GM12891 (cell line): ENCODE data around the gene THADA.

ENCODE experiments used
- POLR2A ChIP-seq: IDR thresholded peaks from 2 replicates; pipeline ENCODE4 v1.6.1; 2011; ENCODE audit warnings: low read depth, low read length, control low read depth
- POU2F2 ChIP-seq: IDR thresholded peaks from 2 replicates; pipeline ENCODE4 v1.6.1; 2011; ENCODE audit warnings: low read depth, mild to moderate bottlenecking, control low read depth, low read length, moderate library complexity

DNA sequence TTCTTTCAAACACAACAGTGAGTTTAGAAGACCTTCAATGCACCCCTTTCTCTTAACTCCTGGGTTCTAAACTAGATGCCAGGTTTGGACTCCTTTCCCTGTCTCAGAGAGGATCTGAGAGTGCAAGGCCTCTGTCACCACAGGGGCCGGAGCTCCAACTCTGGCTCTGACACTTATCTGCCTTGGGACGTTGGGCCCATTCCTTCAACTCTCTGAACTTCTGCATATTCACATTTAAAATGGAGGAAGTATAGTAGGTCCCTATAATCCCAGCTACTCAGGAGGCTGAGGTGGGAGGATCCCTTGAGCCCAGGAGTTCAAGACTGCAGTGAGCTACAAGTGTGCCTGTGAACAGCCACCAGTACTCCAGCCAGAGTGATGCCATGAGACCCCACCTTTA, 325.4 kb downstream of the THADA start:
- no peak for TF ChIP-seq POU2F2
- TF ChIP-seq POLR2A: no peak
